Peyer's patch (tissue), 4 donors: ENCODE results near the gene RAB6A.

ENCODE experiments used
- POLR2A ChIP-seq, 2 donors: fragments of 450-650 bp; IDR thresholded peaks; one replicate each; pipeline ENCODE4 v1.5.1; 2017; ENCODE audit warnings: antibody characterized with exemption in 2 of 2, mild to moderate bottlenecking in 2 of 2, moderate library complexity in 2 of 2
- TF ChIP-seq, protein P1 (sequence below), 6 experiments: fragments of 450-650 bp in 4 of 6; fragments of 200-600 bp in 2 of 6; sonication (generic) in 1 of 6; IDR thresholded peaks; one replicate each; pipeline ENCODE4 v1.5.1; 2017 to 2019; ENCODE audit warnings: antibody characterized with exemption in 6 of 6, mild to moderate bottlenecking in 3 of 6, moderate library complexity in 1 of 6

- TF ChIP-seq POLR2A (IDR thresholded peaks at IDR 0.05), result no peak
- TF ChIP-seq, protein P1, sequence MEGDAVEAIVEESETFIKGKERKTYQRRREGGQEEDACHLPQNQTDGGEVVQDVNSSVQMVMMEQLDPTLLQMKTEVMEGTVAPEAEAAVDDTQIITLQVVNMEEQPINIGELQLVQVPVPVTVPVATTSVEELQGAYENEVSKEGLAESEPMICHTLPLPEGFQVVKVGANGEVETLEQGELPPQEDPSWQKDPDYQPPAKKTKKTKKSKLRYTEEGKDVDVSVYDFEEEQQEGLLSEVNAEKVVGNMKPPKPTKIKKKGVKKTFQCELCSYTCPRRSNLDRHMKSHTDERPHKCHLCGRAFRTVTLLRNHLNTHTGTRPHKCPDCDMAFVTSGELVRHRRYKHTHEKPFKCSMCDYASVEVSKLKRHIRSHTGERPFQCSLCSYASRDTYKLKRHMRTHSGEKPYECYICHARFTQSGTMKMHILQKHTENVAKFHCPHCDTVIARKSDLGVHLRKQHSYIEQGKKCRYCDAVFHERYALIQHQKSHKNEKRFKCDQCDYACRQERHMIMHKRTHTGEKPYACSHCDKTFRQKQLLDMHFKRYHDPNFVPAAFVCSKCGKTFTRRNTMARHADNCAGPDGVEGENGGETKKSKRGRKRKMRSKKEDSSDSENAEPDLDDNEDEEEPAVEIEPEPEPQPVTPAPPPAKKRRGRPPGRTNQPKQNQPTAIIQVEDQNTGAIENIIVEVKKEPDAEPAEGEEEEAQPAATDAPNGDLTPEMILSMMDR (IDR thresholded peaks at IDR 0.05), result no peak
Observed at GRCh38 chr11:73761403-73761945, 600 bp upstream of the RAB6A start.
